GM12878 (cell line): ENCODE results near the gene NPLOC4. TPM values are rescaled to one million over a fixed set of nuclear protein-coding genes. Genes with fewer than 3 reads are reported as not detected.

ENCODE experiments used
- ATAC-seq: fragments of 200-7000 bp; cut with Tn5 transposase; 3 replicates; pipeline ENCODE4 v1.9.1; 2020; ENCODE audit warnings: mild to moderate bottlenecking, moderate library complexity
- BruUV-seq: library from RNA; stranded (reverse); fragments of 400-500 nt; replicated peaks from 2 replicates; lab custom pipeline; 2021; lab: Mats Ljungman, UMichigan
- CTCF ChIA-PET: fragments of 300-600 bp; sonication (Branson Sonifier 250); formaldehyde crosslinking; extraction: SDS; loops from one replicate; lab custom pipeline; 2021; ENCODE audit warnings: inconsistent platforms; lab: Yijun Ruan, JAX
- POLR2A ChIA-PET: fragments of 350-600 bp; formaldehyde crosslinking; extraction: SDS; loops from one replicate; lab custom pipeline; 2021; ENCODE audit warnings: inconsistent platforms; lab: Charles Lee
- RAD21 ChIA-PET: fragments of 300-600 bp; sonication (Branson Sonifier 250); formaldehyde crosslinking; loops from one replicate; lab custom pipeline; 2023; ENCODE audit warnings: antibody characterized with exemption; ENCODE audit not compliant: unreplicated experiment; lab: Charles Lee
- SMC1A ChIA-PET: fragments of 300-600 bp; sonication (Branson Sonifier 250); formaldehyde crosslinking; loops from one replicate; lab custom pipeline; 2023; ENCODE audit not compliant: unreplicated experiment, uncharacterized antibody; lab: Charles Lee
- DNase-seq: peaks from one replicate; pipeline ENCODE4 v3.0.0-alpha.2; 2011; ENCODE audit warnings: low read depth, low spot score
- FAIRE-seq: peaks from 3 replicates; lab custom pipeline; 2011; peaks lifted over from hg19 to GRCh38; lab: Jason Lieb, UNC
- H2AFZ ChIP-seq: 2 replicates; pipeline ENCODE4 v1.6.0; 2011; ENCODE audit warnings: low read depth, low read length, control low read depth; ENCODE audit not compliant: control insufficient read depth
- H3K27ac ChIP-seq: 2 replicates; pipeline ENCODE4 v1.5.1; 2011; ENCODE audit warnings: control low read depth; ENCODE audit not compliant: control insufficient read depth, insufficient read depth
- H3K27me3 ChIP-seq, 2 experiments: replicated peaks in 1 of 2; 2 replicates each; pipeline versions ENCODE4 v1.6.0 to v1.6.1; 2011; ENCODE audit warnings: low read length in 1 of 2; ENCODE audit not compliant: control insufficient read depth in 2 of 2, insufficient read depth in 2 of 2
- H3K36me3 ChIP-seq, 2 experiments: 2 replicates each; pipeline ENCODE4 v1.5.1; 2011; ENCODE audit warnings: low read length in 1 of 2; ENCODE audit not compliant: control insufficient read depth in 2 of 2, insufficient read depth in 2 of 2
- H3K4me1 ChIP-seq: 2 replicates; pipeline ENCODE4 v1.6.1; 2011; ENCODE audit warnings: mild to moderate bottlenecking, low read length, moderate library complexity, mixed read lengths; ENCODE audit not compliant: control insufficient read depth, insufficient read depth
- H3K4me2 ChIP-seq: 2 replicates; pipeline ENCODE4 v1.6.0; 2011; ENCODE audit warnings: control low read depth; ENCODE audit not compliant: control insufficient read depth, insufficient read depth
- H3K4me3 ChIP-seq: fragments of 200-600 bp; sonication (generic); 2 replicates; pipeline ENCODE4 v1.5.1; 2016
- H3K79me2 ChIP-seq: 2 replicates; pipeline ENCODE4 v1.6.0; 2011; ENCODE audit warnings: low read length; ENCODE audit not compliant: control insufficient read depth, insufficient read depth
- H3K9ac ChIP-seq: 2 replicates; pipeline ENCODE4 v1.8.0; 2011; ENCODE audit warnings: low read length, control low read depth, mixed read lengths; ENCODE audit not compliant: control insufficient read depth, insufficient read depth
- H3K9me3 ChIP-seq: replicated peaks from 3 replicates; pipeline ENCODE4 v1.5.1; 2011; ENCODE audit warnings: mild to moderate bottlenecking, low read length; ENCODE audit not compliant: control insufficient read depth, insufficient read depth
- H4K20me1 ChIP-seq: 2 replicates; pipeline ENCODE4 v1.6.0; 2011; ENCODE audit not compliant: control insufficient read depth, insufficient read depth
- BRCA1 ChIP-seq: IDR thresholded peaks from 2 replicates; pipeline ENCODE4 v1.6.1; 2011; ENCODE audit warnings: low read depth, low read length, improper control_type of control experiment
- CREB1 ChIP-seq: IDR thresholded peaks from 2 replicates; pipeline ENCODE4 v1.6.1; 2012; ENCODE audit warnings: low read depth, mild to moderate bottlenecking, inconsistent platforms
- CREM ChIP-seq: IDR thresholded peaks from 2 replicates; pipeline ENCODE4 v1.6.1; 2014; ENCODE audit warnings: antibody characterized with exemption, low read depth
- KAT2A ChIP-seq: conservative IDR thresholded peaks from 2 replicates; pipeline ENCODE4 v1.6.1; 2011; ENCODE audit warnings: low read depth, low read length; ENCODE audit not compliant: control insufficient read depth
- MYB ChIP-seq: fragments of 150-350 bp; IDR thresholded peaks from 2 replicates; pipeline ENCODE4 v1.6.1; 2014; ENCODE audit warnings: mild to moderate bottlenecking, low read depth, low read length, borderline replicate concordance
- NRF1 ChIP-seq: conservative IDR thresholded peaks from 2 replicates; pipeline ENCODE4 v1.6.1; 2011; ENCODE audit warnings: mild to moderate bottlenecking, low read depth, low read length, improper control_type of control experiment
- RAD51 ChIP-seq: fragments of 450-650 bp; IDR thresholded peaks from 2 replicates; pipeline ENCODE4 v1.6.1; 2016; ENCODE audit warnings: moderate library complexity, mild to moderate bottlenecking, inconsistent platforms
- RFX5 ChIP-seq: IDR thresholded peaks from 2 replicates; pipeline ENCODE4 v1.6.1; 2011; ENCODE audit warnings: low read depth, low read length, improper control_type of control experiment
- RUNX3 ChIP-seq: IDR thresholded peaks from 2 replicates; pipeline ENCODE4 v1.6.1; 2012; ENCODE audit warnings: low read length, inconsistent platforms
- SIN3A ChIP-seq: IDR thresholded peaks from 2 replicates; pipeline ENCODE4 v1.6.1; 2012; ENCODE audit warnings: low read depth, low read length, improper control_type of control experiment
- TAF1 ChIP-seq: IDR thresholded peaks from 2 replicates; pipeline ENCODE4 v1.6.1; 2011; ENCODE audit warnings: mild to moderate bottlenecking, low read depth, low read length, borderline replicate concordance
- ZNF274 ChIP-seq: IDR thresholded peaks from one replicate; pipeline ENCODE4 v1.8.0; 2011; ENCODE audit not compliant: insufficient read length, insufficient read depth
- WGBS: methylation state at CpG from one replicate; pipeline ENCODE4 v1.1.6; 2016; ENCODE audit warnings: low lambda C conversion rate; ENCODE audit not compliant: insufficient replicate concordance, insufficient coverage; ENCODE audit errors: missing lambda C conversion rate; 5-methylcytosine and 5-hydroxymethylcytosine counted together
- in situ Hi-C: fragments of 300-500 bp; cut with MboI; formaldehyde crosslinking; loops from 9 replicates; pipeline ENCODE4 v1.14.3; 2018; ENCODE audit warnings: mixed read lengths
- intact Hi-C: fragments of 100-400 bp; cut with micrococcal nuclease; formaldehyde crosslinking; loops from one replicate; pipeline ENCODE4 v1.14.2; 2022; ENCODE audit not compliant: unreplicated experiment
- polyA plus RNA-seq, 11 experiments: library from polyadenylated mRNA; depleted of rRNA in 4 of 11; unstranded in 6 of 11; stranded (reverse) in 5 of 11; fragments of >200 nt; fragmentation: Nextera tagmentation in 4 of 11; fragmentation: Illumina TruSeq in 1 of 11; extraction: Ambion mirVana in 4 of 11; extraction: Trizol in 1 of 11; gene quantifications; 1 replicate in 1 of 11; 2 replicates in 10 of 11; pipeline versions ENCODE4 v1.2.1 to v1.2.3, GENCODE V29; 2011 to 2016; ENCODE audit warnings: inconsistent platforms in 2 of 11, missing spikeins in 2 of 11, low read depth in 1 of 11
- total RNA-seq, 4 experiments: library from RNA; depleted of rRNA in 3 of 4; stranded (reverse); fragments of >200 nt in 3 of 4; fragmentation: Illumina TruSeq in 1 of 4; extraction: Trizol in 1 of 4; gene quantifications; 2 replicates each; pipeline versions ENCODE4 v1.2.1 to v1.2.3, GENCODE V29; 2013 to 2021

NPLOC4 gene
- total and polyA plus RNA-seq, 10 of the 15 experiments (the other 5 are each of a cell fraction or from before 2014, with no cell fraction given), result 1.5 to 83.7 (median 45.8) TPM

DNA sequence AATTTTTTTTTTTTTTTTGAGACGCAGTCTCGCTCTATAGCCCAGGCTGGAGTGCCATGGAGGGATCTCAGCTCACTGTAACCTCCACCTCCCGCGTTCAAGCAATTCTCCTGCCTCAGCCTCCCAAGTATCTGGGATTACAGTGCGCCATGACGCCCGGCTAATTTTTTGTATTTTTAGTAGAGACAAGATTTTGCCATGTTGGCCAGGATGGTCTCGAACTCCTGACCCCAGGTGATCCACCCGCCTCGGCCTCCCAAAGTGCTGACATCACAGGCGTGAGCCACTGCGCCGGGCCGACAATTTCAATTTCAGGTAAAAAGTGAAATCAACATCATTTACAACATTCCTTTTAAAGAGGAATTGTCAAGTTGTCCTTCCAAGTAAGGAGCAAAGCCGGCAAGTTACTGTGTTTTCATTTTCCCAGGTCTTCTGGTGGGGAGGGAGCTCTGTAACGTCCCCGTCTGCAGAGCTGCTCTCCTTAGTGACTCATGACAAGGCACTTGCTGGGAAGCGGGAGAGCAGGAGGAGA, 873 bp downstream of the NPLOC4 start:
- DNase-seq (no peak), FAIRE-seq (no peak), ATAC-seq (peak; percentile 52)
- ChIA-PET SMC1A (no interaction called here), CTCF (no interaction called here), RAD21 (no interaction called here), POLR2A (interaction anchor here (0.6 to 0.7 kb wide), 2 partner anchors 178 to 295 kb away, joined by 3 to 4 read pairs; no protein-coding TSS in a partner anchor)
- 44% methylated on average over 18 of the region's 18 CpGs for WGBS
- Histone ChIP-seq H3K9ac (peak overlapping the region; percentile 90), H3K4me2 (peak overlapping the region; percentile 61), H4K20me1 (no peaks in the 10 kb centered on the region), H3K4me1 (peaks cover 4% of the 10 kb centered on the region), H2AFZ (no peak overlapping the region), H3K27me3 (no peaks in the 10 kb centered on the region), H3K9me3 (no peaks in the 10 kb centered on the region), H3K36me3 (no peaks in the 10 kb centered on the region), H3K27ac (peak overlapping the region; percentile 80), H3K4me3 (peak overlapping the region; percentile 90), H3K79me2 (peaks cover 36% of the 10 kb centered on the region)
- BruUV-seq, result no TSS peak
- in situ Hi-C loops, result no loop called here
- intact Hi-C loops, result loop anchor here (2.0 kb wide), 1 partner anchor 31 kb away; the partner anchor contains the start of genes CCDC137 and OXLD1
- TF ChIP-seq RUNX3 (no peak), CREB1 (0 out of 2 replicates have a peak, but pooled peaks have one; percentile 36), RFX5 (peak; percentile 78)

DNA sequence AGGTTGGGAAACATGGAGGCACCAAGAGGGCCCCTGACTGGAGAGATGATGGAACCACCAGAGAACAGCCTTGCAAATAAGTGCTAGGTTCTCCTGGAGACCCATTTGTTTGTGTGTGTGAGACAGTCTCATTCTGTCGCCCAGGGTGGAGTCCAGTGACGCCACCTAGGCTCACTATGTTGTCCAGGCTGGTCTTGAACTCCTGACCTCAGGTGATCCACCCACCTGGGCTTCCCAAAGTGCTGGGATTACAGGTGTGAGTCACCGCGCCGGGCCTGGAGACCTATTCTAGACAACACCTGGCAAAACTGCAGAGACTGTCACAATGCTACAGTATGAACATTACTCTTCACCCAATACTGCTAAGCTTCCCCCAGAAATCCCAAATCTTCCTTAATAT, 1.5 kb downstream of the NPLOC4 start:
- FAIRE-seq (no peak), ATAC-seq (no peak), DNase-seq (no peak)
- Histone ChIP-seq H2AFZ (no peak overlapping the region), H4K20me1 (no peaks in the 10 kb centered on the region), H3K9ac (peak overlapping the region; percentile 90), H3K4me1 (peaks cover 4% of the 10 kb centered on the region), H3K27me3 (no peaks in the 10 kb centered on the region), H3K9me3 (no peaks in the 10 kb centered on the region), H3K4me3 (peak overlapping the region; percentile 90), H3K36me3 (no peaks in the 10 kb centered on the region), H3K4me2 (peak overlapping the region; percentile 61), H3K79me2 (peaks cover 36% of the 10 kb centered on the region), H3K27ac (0 out of 2 replicates have a peak overlapping the region, but pooled peaks have one; percentile 10)
- BruUV-seq, result TSS peak; percentile 81
- CTCF ChIA-PET, result no interaction called here
- TF ChIP-seq KAT2A (no peak), MYB (no peak), CREM (no peak), SIN3A (no peak), ZNF274 (no peak), TAF1 (no peak), RAD51 (no peak), NRF1 (no peak), BRCA1 (no peak)
- intact Hi-C loops, result no loop called here
- POLR2A ChIA-PET, result interaction anchor here (0.7 kb wide), 1 partner anchor 179 kb away, joined by 4 read pairs; no protein-coding TSS in a partner anchor
- SMC1A ChIA-PET, result no interaction called here
- in situ Hi-C loops, result no loop called here
- WGBS, result 80% methylated on average over 5 of the region's 5 CpGs
- RAD21 ChIA-PET, result no interaction called here
